Measurements from ENCODE around the gene CD7.

DNA sequence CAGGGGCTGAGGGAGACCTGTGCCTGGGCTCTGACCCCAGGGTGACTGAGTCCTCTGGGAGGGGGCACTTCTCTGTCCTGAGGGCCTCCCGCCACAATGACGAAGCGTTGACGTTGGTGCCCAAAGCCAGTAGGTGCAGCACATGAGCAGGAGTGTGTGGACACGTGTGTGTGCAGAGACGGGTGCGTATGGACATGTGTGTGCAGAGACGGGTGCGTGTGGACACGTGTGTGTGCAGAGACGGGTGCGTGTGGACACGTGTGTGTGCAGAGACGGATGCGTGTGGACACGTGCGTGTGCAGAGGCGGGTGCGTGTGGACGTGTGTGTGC lies 726 bp upstream of the CD7 start:
- TF ChIP-seq POLR2AphosphoS5 (IDR thresholded peaks at IDR 0.05; ENCODE audit: borderline replicate concordance, low read depth, low read length) (no peak), EZH2 (IDR thresholded peaks at IDR 0.05) (no peak), FOXP2 (optimal IDR thresholded peaks at IDR 0.05; ENCODE audit: control extremely low read depth, extremely low read length, insufficient read depth) (no peak)

Data from SK-N-MC (cell line).